Endothelial cell of umbilical vein (primary cell): ENCODE data around the gene PRDM16.

Experiments
- EZH2 ChIP-seq: IDR thresholded peaks from 2 replicates; pipeline ENCODE4 v1.6.1; 2012; ENCODE audit warnings: borderline replicate concordance, low read depth, mild to moderate bottlenecking, moderate library complexity, low read length, inconsistent platforms; ENCODE audit not compliant: severe bottlenecking
- FOS ChIP-seq: IDR thresholded peaks from 2 replicates; pipeline ENCODE4 v1.6.1; 2011; ENCODE audit warnings: mild to moderate bottlenecking, low read length, moderate library complexity, borderline replicate concordance; ENCODE audit not compliant: insufficient read depth
- POLR2A ChIP-seq: IDR thresholded peaks from 2 replicates; pipeline ENCODE4 v1.6.1; 2012; ENCODE audit warnings: low read depth, mild to moderate bottlenecking, control low read depth, low read length
- POLR2AphosphoS5 ChIP-seq: IDR thresholded peaks from 2 replicates; pipeline ENCODE4 v1.6.1; 2012; ENCODE audit warnings: low read depth, mild to moderate bottlenecking, control low read depth, low read length, moderate library complexity; ENCODE audit not compliant: insufficient read depth
- TF ChIP-seq, protein P1 (sequence below), 2 donors: IDR thresholded peaks; 1 replicate in 1 of 2; 2 replicates in 1 of 2; pipeline ENCODE4 v1.5.1; 2011; ENCODE audit warnings: low read length in 2 of 2, mild to moderate bottlenecking in 2 of 2, moderate library complexity in 2 of 2, control low read depth in 1 of 2, inconsistent platforms in 1 of 2, low read depth in 1 of 2; ENCODE audit not compliant: insufficient read depth in 1 of 2; ENCODE audit errors: extremely low read depth in 1 of 2
- TF ChIP-seq, protein P2 (sequence below): IDR thresholded peaks from 2 replicates; pipeline ENCODE4 v1.6.1; 2011; ENCODE audit not compliant: insufficient read depth, insufficient read length

DNA sequence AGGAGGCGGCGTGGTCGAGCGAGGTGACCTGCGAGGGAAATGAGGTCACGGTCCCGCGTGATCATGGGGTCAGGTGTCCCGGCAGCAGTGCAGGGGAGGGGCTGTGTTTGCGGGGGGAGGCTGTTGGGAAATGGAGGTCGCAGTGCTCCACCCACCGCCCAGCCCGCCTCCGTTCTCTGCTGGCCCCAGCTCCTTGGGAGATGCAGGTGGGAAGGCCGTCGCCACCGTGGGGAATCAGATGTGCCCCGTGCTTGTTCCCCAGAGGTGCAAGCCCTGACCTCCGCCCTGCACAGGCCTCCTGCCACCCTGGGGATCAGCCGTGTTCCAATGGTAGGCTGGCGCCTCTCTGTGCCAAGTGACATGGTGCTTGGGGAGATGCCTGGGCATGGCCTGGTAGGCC lies 95.7 kb downstream of the PRDM16 start:
- TF ChIP-seq, protein P1, sequence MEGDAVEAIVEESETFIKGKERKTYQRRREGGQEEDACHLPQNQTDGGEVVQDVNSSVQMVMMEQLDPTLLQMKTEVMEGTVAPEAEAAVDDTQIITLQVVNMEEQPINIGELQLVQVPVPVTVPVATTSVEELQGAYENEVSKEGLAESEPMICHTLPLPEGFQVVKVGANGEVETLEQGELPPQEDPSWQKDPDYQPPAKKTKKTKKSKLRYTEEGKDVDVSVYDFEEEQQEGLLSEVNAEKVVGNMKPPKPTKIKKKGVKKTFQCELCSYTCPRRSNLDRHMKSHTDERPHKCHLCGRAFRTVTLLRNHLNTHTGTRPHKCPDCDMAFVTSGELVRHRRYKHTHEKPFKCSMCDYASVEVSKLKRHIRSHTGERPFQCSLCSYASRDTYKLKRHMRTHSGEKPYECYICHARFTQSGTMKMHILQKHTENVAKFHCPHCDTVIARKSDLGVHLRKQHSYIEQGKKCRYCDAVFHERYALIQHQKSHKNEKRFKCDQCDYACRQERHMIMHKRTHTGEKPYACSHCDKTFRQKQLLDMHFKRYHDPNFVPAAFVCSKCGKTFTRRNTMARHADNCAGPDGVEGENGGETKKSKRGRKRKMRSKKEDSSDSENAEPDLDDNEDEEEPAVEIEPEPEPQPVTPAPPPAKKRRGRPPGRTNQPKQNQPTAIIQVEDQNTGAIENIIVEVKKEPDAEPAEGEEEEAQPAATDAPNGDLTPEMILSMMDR (IDR thresholded peaks at IDR 0.05; ENCODE audit: extremely low read depth in 1 of 2, insufficient read depth in 1 of 2, low read depth in 1 of 2, low read length in 2 of 2): no peak
- TF ChIP-seq POLR2AphosphoS5: no peak
- no peak for TF ChIP-seq FOS
- TF ChIP-seq POLR2A: no peak
- no peak for TF ChIP-seq EZH2
- TF ChIP-seq, protein P2, sequence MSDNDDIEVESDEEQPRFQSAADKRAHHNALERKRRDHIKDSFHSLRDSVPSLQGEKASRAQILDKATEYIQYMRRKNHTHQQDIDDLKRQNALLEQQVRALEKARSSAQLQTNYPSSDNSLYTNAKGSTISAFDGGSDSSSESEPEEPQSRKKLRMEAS: no peak
